ENCODE results near the gene LDLRAD1. TPM values are rescaled to one million over a fixed set of nuclear protein-coding genes. Genes with fewer than 3 reads are reported as not detected.

LDLRAD1 gene
- total and polyA plus RNA-seq, 2 of the 13 experiments (the other 11 are each of a cell fraction or from before 2014, with no cell fraction given), result 2.5 to 14.0 TPM

- TF ChIP-seq RFXANK (CRISPR knock-in tag; IDR thresholded peaks at IDR 0.05) (no peak), XBP1 (CRISPR knock-in tag; IDR thresholded peaks at IDR 0.05) (no peak), CHCHD3 (CRISPR knock-in tag; IDR thresholded peaks at IDR 0.05) (no peak), ZNF576 (CRISPR knock-in tag; IDR thresholded peaks at IDR 0.05) (no peak), TFAP4 (IDR thresholded peaks at IDR 0.05; ENCODE audit: borderline replicate concordance, low read depth) (peak; percentile 54; the same call in 1 of the 2 replicates), IKZF5 (CRISPR knock-in tag; IDR thresholded peaks at IDR 0.05) (no peak), MYC (CRISPR knock-in tag; IDR thresholded peaks at IDR 0.05; ENCODE audit: borderline replicate concordance) (peak; percentile 28; the same call in 1 of the 2 replicates), ONECUT2 (CRISPR knock-in tag; IDR thresholded peaks at IDR 0.05) (no peak), SALL2 (CRISPR knock-in tag; IDR thresholded peaks at IDR 0.05) (peak; percentile 71; the same call in 1 of the 2 replicates), SRF (IDR thresholded peaks at IDR 0.05; ENCODE audit: low read depth, low read length) (no peak), ZNF225 (CRISPR knock-in tag; IDR thresholded peaks at IDR 0.05) (no peak), RARA (CRISPR knock-in tag; IDR thresholded peaks at IDR 0.05) (0 out of 2 replicates have a peak, but pooled peaks have one; percentile 14), PREB (CRISPR knock-in tag; IDR thresholded peaks at IDR 0.05) (no peak), ZNF768 (CRISPR knock-in tag; IDR thresholded peaks at IDR 0.05) (peak; percentile 19; the same call in 1 of the 2 replicates), ZBTB4 (CRISPR knock-in tag; IDR thresholded peaks at IDR 0.05; ENCODE audit: borderline replicate concordance) (no peak), ZNF687 (CRISPR knock-in tag; IDR thresholded peaks at IDR 0.05) (peak; percentile 67), SNAI1 (CRISPR knock-in tag; IDR thresholded peaks at IDR 0.05; ENCODE audit: borderline replicate concordance) (no peak), KDM6A (CRISPR knock-in tag; IDR thresholded peaks at IDR 0.05; ENCODE audit: low read depth) (no peak), THAP11 (CRISPR knock-in tag; IDR thresholded peaks at IDR 0.05) (0 out of 2 replicates have a peak, but pooled peaks have one; percentile 28), CREM (IDR thresholded peaks at IDR 0.05) (no peak), CREM (CRISPR knock-in tag; IDR thresholded peaks at IDR 0.05) (no peak), ZSCAN9 (CRISPR knock-in tag; IDR thresholded peaks at IDR 0.05; ENCODE audit: borderline replicate concordance) (no peak)
Observed at GRCh38 chr1:54017979-54018378, at the start of gene LDLRAD1 (continued).

Data from HepG2 (cell line).